Effector memory CD8-positive, alpha-beta T cell (primary cell): ENCODE results near the gene RPS5.
"Not testable (repeated sequence)": the region's sequence is repeated elsewhere in the genome, so short reads cannot be mapped to it uniquely, and the experiment has no call there.

Source experiments
- ATAC-seq: fragments of 150-1000 bp; cut with Tn5 transposase; replicated peaks from 2 replicates; pipeline ENCODE4 v1.10.0; 2021; ENCODE audit warnings: mild to moderate bottlenecking, moderate library complexity
- DNase-seq, 3 experiments: peaks; one replicate each; pipeline ENCODE4 v3.0.0; 2021
- H3K27ac Mint-ChIP-seq, 2 donors: one replicate each; pipeline ENCODE4 v1.8.0; 2022; ENCODE audit warnings: mild to moderate bottlenecking in 2 of 2, mixed read lengths in 2 of 2, moderate library complexity in 2 of 2
- H3K27me3 Mint-ChIP-seq, 2 donors: one replicate each; pipeline ENCODE4 v1.8.0; 2022; ENCODE audit warnings: mixed read lengths in 2 of 2
- H3K36me3 Mint-ChIP-seq: one replicate; pipeline ENCODE4 v1.8.0; 2022; ENCODE audit warnings: mild to moderate bottlenecking, moderate library complexity, mixed read lengths; ENCODE audit not compliant: insufficient read depth
- H3K4me1 Mint-ChIP-seq, 2 donors: one replicate each; pipeline ENCODE4 v1.8.0; 2022; ENCODE audit warnings: low read depth in 2 of 2, mixed read lengths in 2 of 2
- H3K4me3 Mint-ChIP-seq, 2 donors: one replicate each; pipeline ENCODE4 v1.8.0; 2022; ENCODE audit warnings: mild to moderate bottlenecking in 2 of 2, mixed read lengths in 2 of 2, moderate library complexity in 2 of 2
- H3K9me3 Mint-ChIP-seq, 2 donors: one replicate each; pipeline ENCODE4 v1.8.0; 2022; ENCODE audit warnings: mixed read lengths in 2 of 2

Gene RPS5

GRCh38 chr19:58416604-58417003, 29.5 kb downstream of the RPS5 start:
- Mint-ChIP-seq H3K36me3 (peaks cover 29% of the 10 kb centered on the region), H3K9me3 (no peaks in the 10 kb centered on the region), H3K27me3 (no peaks in the 10 kb centered on the region), H3K27ac (peak overlapping the region in 1 of 2 donors; percentile 41), H3K4me3 (no peak overlapping the region), H3K4me1 (peaks cover 0 to 5% of the 10 kb centered on the region in 2 donors)
- DNase-seq (no peak), ATAC-seq (no peak)

- H3K4me3 Mint-ChIP-seq: no peak overlapping the region
- no peaks in the 10 kb centered on the region for H3K27me3 Mint-ChIP-seq
- H3K9me3 Mint-ChIP-seq: no peaks in the 10 kb centered on the region
- DNase-seq (no peak), ATAC-seq (no peak)
- peak overlapping the region in 1 of 2 donors; percentile 41 for H3K27ac Mint-ChIP-seq
- H3K4me1 Mint-ChIP-seq: peaks cover 0 to 5% of the 10 kb centered on the region in 2 donors
- H3K36me3 Mint-ChIP-seq: peaks cover 29% of the 10 kb centered on the region
Measured at GRCh38 chr19:58417071-58417470, 30.0 kb downstream of the RPS5 start.

GRCh38 chr19:58428617-58429016, 41.5 kb downstream of the RPS5 start:
- H3K27ac Mint-ChIP-seq: no peak overlapping the region
- H3K36me3 Mint-ChIP-seq: peaks cover 3% of the 10 kb centered on the region
- H3K27me3 Mint-ChIP-seq: no peaks in the 10 kb centered on the region
- ATAC-seq (no peak), DNase-seq (no peak)
- no peaks in the 10 kb centered on the region for H3K9me3 Mint-ChIP-seq
- H3K4me3 Mint-ChIP-seq: no peak overlapping the region
- H3K4me1 Mint-ChIP-seq: no peaks in the 10 kb centered on the region

- H3K27ac Mint-ChIP-seq: no peak overlapping the region
- DNase-seq: no peak
- H3K36me3 Mint-ChIP-seq: peaks cover 9% of the 10 kb centered on the region
- ATAC-seq: no peak
- H3K27me3 Mint-ChIP-seq: no peaks in the 10 kb centered on the region
- no peaks in the 10 kb centered on the region for H3K9me3 Mint-ChIP-seq
- H3K4me1 Mint-ChIP-seq: no peaks in the 10 kb centered on the region
- no peak overlapping the region for H3K4me3 Mint-ChIP-seq
Measured at GRCh38 chr19:58429745-58430144, 42.7 kb downstream of the RPS5 start.

- Mint-ChIP-seq H3K27me3 (no peaks in the 10 kb centered on the region), H3K4me3 (no peak overlapping the region), H3K9me3 (peaks cover 10 to 21% of the 10 kb centered on the region in 2 donors), H3K4me1 (peaks cover 2 to 6% of the 10 kb centered on the region in 2 donors), H3K36me3 (peaks cover 33% of the 10 kb centered on the region), H3K27ac (no peak overlapping the region)
- ATAC-seq (no peak), DNase-seq (no peak)
Measured at GRCh38 chr19:58434217-58434616, 47.1 kb downstream of the RPS5 start.

GRCh38 chr19:58439576-58440554, 52.8 kb downstream of the RPS5 start, which contains the start of gene ZNF132:
ZNF132 (minus strand) TSS chr19:58440153; CDS start chr19:58439821, 332 bp downstream.
- peaks cover 13 to 19% of the 10 kb centered on the region in 2 donors for H3K4me1 Mint-ChIP-seq
- peaks cover 16 to 43% of the 10 kb centered on the region in 2 donors for H3K9me3 Mint-ChIP-seq
- DNase-seq (peak; percentile 90 to 91 (median 91)), ATAC-seq (peak; percentile 97)
- H3K27me3 Mint-ChIP-seq: peaks cover 0 to 13% of the 10 kb centered on the region in 2 donors
- peak within 1 kb of the TSS; percentile 92 to 95 for H3K27ac Mint-ChIP-seq
- peaks cover 42% of the 10 kb centered on the region for H3K36me3 Mint-ChIP-seq
- peak within 1 kb of the TSS; percentile 88 to 93 for H3K4me3 Mint-ChIP-seq

- Mint-ChIP-seq H3K9me3 (peaks cover 16 to 43% of the 10 kb centered on the region in 2 donors), H3K27ac (peak overlapping the region; percentile 92 to 95), H3K4me3 (peak overlapping the region; percentile 88 to 93), H3K36me3 (peaks cover 37% of the 10 kb centered on the region), H3K4me1 (peaks cover 13 to 19% of the 10 kb centered on the region in 2 donors), H3K27me3 (peaks cover 0 to 15% of the 10 kb centered on the region in 2 donors)
- DNase-seq: no peak
- no peak for ATAC-seq
Measured at GRCh38 chr19:58440556-58440955, 53.5 kb downstream of the RPS5 start.

GRCh38 chr19:58442986-58443385, 55.9 kb downstream of the RPS5 start:
- peaks cover 11 to 31% of the 10 kb centered on the region in 2 donors for H3K9me3 Mint-ChIP-seq
- H3K4me1 Mint-ChIP-seq: peaks cover 13 to 18% of the 10 kb centered on the region in 2 donors
- not testable (repeated sequence) for DNase-seq, ATAC-seq, H3K4me3 Mint-ChIP-seq, H3K27ac Mint-ChIP-seq
- peaks cover 16% of the 10 kb centered on the region for H3K36me3 Mint-ChIP-seq
- peaks cover 15 to 36% of the 10 kb centered on the region in 2 donors for H3K27me3 Mint-ChIP-seq
